GM04504 (cell line): ENCODE data around the gene MAG.

Experiments used
- DNase-seq: peaks from one replicate; pipeline ENCODE4 v3.0.0-alpha.2; 2012; ENCODE audit warnings: low read depth

The MAG gene

DNA sequence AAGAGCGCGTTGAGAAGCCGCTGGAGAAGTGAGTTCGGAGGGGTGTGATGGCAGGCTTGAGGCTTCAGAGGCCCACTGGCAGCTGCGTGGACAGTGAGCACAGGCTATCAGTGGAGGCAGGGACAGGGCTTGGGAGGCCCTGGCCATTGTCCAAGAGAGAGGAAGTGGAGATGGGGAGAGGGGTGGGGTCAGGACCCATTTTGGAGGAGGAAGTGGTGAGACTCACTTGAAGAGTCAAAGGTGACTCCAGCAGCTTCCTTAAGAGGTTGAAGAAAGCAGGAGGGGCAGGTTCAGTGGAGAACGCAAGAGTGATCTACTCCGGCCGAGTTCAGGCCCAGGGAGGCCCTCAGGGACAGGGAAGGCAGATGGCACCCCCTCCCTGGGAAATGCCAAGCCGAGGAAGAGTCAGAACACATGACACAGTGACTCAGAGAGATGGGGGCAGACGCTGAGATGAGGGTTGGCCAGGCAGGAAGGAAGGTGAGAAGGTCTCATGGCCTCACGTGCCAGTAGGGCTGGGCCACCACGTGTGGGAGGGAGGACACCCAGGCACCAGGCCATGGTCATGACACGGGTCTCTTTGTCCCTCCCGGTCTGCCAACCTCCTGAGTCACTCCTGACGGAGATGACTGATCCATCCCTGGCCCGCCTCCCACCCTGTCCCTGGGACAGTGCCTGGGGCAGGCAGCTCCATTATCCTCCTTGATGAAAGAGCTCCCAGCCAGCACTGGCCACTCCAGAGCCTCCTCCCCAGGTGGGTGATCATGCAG is 26.9 kb downstream of the MAG start:
- peak; percentile 79 for DNase-seq

DNA sequence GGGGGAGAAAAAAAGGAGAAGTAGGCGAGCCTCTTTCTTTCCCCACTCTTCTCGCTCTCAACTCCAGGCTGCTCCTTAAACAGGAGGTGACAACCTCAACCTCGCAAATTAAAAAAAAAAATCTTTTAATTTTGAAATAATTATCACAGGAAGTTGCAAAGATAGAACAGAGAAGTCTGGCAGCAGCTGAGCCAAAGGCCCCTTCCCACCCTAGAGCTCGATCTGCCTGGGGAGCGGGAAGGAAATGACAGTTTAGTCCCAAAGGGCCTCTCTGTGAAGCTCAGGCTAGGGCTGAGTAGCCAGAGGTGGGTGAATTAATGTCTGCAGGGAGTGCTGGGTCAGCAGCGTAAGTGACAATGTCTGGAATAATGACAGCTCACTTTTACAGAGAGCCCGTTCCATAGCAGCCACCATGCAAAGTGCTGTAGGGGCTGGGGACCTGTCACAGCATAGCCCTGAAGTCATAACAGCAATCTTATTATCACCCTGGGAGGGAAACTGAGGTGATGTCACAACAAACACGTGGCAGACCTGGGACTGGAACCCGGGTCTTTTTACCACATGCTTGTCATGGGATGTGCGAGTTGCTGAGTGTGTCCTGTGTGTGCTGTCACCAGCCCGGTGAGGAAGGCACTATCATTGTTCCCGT is 28.2 kb downstream of the MAG start:
- DNase-seq: no peak

DNA sequence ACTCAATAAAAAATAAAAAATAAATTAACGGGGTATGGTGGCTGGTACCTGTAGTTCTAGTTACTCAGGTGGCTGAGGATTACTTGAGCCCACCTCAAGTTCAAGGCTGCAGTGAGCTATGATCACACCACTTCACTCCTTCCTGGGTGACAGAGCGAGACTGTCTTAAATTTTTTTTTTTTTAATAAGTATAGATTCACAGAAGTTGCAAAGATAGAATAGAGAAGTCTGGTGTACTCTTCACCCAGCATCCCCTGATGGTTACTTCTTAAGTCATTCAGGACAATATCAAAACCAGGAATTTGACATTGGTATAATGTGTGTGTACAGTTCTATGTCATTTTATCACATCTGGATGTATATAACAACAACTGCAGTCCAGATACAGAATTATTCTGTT is 29.3 kb downstream of the MAG start:
- no peak for DNase-seq

DNA sequence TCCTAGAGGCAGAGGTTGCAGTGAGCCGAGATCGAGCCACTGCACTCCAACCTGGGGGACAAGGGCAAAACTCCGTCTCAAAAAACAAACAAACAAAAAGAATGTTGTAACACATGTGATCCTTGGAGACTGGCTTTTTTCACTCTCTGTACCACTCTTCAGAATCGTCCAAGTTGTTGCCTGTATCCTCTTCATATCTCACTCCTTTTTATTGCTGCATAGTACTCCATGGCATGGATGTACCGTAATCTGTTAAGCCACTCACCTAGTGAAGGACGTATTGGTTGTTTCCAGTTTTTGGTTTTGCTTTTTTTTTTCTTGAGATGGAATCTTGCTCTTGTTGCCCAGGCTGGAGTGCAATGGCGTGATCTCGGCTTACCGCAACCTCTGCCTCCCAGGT is 30.1 kb downstream of the MAG start:
- no peak for DNase-seq

DNA sequence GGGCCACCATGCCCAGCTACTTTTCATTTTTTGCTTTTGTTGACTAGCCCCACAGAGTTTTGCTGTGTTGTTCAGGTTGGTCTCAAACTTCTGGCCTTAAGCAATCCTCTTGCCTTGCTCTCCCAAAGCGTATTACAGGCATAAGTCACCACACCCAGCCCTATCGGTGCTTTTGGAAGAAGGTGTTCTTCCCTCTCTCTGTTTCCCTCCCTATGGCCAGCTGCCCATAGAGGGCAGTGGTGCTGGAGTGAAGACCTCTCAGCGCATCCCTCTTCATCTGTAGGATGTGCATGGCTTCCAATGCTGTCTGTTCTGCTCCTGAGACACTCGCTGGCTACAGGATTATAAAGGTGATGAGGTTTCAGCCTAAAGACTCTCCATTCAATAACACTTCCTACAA is 35.7 kb downstream of the MAG start:
- DNase-seq: no peak

DNA sequence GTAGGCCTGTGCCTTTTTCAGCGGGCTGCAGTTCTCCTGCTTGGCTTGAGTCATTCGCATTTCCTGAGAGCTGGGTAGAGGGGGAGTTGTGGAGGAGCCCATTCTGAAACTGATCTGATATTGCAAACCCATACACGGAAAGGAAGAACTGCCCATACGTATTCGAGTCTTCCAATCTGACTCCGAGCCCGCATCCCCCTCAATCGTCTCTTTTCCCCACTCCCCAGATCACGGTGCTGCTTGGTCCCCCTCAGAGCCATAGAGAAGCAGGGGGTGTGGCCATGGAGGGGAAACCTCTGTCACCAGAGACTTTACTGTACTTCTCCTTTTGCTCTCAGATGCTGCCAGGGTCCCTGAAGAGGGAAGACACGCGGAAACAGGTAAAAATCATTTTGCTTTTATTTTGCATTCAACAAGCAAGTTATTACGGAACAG is 36.9 kb downstream of the MAG start, which contains the start of gene CD22:
Gene CD22 (plus strand): TSS at position 337 of the 435 bp plus-strand sequence. CDS start 2,854 bp downstream, outside the sequence.
- no peak for DNase-seq

DNA sequence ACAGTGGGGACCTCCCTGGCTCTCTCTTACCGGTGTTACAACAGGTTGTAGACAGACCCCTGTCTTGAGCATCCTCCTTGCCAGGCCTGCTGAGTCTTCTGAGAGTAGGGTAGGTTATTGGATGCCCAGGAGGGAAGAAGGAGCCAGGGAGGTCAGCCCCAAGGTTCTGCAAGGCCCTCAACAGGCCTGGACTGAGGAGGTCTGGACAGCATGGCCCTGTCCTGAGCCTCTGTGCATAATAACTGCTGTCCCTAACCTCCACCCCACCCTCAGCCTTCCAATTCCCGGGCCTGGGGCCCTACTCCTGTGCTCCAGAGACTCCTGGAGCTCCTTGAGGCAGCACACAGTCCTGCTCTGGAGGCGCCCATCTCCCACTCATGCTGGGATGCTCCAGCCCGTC is 37.4 kb downstream of the MAG start:
- no peak for DNase-seq

DNA sequence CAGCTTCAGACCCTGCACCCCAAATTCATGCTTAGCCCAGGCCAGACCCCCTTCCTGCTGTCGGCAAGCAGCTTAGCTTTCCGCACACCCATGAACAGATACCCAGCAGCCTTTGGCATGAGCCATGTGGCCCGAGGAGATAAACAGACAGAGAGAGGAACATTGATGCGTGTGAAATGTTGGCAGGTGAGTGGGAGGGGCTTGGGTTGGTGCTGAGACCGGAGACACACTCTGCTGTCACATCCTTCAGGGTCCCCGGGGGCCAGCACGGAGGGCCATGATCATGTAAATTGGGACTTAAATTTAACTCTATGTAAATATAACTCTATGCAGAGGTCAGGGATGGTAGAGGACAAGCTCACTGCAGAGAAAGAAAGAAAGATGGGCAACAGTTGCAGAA is 38.5 kb downstream of the MAG start:
- no peak for DNase-seq

DNA sequence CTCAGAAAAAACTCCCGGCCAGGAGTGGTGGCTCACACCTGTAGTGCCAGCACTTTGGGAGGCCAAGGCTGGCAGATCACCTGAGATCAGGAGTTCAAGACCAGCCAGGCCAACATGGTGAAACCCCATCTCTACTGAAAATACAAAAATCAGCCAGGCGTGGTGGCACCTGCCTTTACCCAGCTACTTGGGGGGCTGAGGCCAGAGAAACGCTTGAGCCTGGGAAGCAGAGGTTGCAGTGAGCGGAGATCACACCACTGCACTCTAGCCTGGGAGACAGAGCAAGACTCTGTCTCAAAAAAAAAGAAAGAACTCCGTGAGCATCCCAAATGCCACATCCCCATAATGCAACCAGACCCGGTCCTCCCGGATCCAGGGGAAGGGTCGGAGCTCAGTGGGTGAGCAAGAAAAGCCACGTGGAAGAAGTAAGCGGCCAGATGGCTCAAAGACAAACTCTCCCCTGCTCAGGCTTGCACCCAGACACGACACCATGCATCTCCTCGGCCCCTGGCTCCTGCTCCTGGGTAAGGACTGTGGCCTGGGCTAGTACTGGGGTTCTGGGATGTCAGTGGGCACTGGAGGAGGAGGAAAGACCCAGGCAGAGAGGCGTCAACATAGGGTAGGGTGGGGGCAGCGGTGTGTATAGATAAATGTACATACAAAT is 39.7 kb downstream of the MAG start:
- DNase-seq: no peak

DNA sequence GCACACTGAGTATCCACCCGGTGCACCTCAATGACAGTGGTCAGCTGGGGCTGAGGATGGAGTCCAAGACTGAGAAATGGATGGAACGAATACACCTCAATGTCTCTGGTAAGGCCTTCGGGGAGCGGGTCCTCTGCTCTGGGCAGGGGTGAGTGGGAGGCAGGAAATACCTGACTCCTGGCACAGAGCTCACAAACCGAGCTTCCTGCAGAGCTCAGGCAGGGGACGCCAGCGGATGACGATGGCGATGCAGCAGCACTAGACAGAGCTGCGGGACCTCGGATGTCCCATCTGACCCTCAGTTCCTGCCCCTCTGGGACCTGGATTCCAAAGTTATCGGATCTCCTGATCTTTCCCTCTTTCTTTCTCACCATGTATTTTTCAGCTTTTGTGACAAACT is 40.9 kb downstream of the MAG start:
- DNase-seq: no peak

DNA sequence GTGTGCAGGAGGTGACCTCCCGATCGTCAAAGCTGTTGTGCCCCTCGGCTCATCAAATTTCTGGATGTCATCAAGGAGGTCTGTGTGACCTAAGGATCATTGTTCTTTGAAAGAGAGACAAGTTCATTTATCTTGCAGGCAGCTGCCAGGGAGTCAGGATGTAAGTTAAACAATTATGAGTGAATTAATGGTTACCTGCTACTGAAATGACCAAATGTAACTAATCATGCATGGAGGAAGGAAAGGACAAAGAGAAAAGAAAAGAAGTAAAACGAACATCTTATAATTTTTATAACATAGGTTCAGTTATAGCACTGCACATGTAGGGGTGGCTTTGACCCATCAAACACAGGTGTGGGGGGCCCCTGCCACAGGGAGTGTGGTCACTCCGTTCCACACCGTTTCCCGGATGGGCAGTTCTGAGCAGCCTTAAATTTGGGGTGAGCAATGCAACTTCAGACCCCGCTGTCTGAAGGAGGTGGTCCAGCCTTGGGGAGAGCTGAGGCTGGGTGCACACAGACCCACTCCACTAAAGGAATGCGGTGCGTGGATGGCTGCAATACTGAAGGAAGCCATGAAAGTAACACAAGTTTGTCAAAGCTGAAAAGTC is 42.3 kb downstream of the MAG start:
- DNase-seq: no peak

DNA sequence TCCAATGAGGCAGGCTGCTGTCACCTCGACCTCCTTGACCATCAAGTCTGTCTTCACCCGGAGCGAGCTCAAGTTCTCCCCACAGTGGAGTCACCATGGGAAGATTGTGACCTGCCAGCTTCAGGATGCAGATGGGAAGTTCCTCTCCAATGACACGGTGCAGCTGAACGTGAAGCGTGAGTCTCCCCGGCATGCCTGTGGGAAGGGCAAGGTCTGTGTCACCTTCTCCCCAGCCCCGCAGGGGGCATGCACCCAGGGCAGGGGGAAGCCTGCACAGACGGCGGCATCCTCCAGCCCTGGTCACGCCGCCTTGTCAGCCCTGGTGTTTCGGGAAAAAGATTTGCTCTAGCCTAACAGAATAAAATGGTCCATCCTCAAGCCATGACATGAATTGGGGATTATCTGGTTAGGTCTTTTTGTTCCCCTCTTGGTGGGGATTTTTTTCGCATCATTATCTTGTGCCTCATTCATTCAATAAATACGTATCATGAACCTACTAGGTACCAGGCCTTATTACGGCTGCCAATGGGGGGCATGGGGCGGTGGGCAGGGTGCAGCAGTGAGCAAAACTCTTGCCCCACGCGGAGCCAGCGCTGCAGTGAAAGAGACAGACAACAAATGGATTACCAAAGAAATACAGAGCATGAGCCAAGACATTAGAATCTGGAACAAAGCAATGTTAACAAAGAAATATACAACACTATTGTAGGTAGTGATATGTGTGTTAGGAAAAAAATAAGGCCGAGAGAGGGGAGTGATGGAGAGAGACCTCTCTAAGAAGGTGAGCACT is 44.4 kb downstream of the MAG start:
- no peak for DNase-seq

DNA sequence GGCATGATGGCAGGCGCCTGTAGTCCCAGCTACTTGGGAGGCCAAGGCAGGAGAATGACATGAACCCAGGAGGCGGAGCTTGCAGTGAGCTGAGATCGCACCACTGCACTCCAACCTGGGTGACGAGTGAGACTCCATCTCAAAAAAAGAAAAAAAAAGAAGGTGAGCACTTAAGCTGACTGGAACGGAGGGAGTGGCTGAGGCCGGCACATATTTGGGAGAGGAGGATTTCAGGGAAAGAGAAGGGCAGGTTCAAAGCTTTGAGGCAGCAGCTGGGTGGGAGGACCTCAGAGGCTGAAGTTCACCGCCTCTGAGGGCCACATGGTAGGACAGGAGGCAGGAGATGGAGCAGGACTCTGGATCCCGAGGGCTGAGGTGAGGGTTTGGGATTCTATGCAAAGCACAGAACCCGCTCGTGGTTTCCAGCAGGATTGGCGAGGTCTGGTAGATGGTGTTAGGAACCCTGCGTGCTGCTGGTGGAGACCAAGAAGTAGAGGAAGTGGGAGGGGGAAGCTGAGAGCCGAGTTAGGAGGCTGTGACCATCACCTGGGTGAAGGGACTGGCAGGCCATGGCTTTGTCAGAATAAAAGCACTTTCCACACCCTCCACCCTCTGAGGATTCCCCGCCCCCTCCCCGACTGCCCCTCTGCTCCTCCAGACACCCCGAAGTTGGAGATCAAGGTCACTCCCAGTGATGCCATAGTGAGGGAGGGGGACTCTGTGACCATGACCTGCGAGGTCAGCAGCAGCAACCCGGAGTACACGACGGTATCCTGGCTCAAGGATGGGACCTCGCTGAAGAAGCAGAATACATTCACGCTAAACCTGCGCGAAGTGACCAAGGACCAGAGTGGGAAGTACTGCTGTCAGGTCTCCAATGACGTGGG is 45.4 kb downstream of the MAG start:
- DNase-seq: no peak

DNA sequence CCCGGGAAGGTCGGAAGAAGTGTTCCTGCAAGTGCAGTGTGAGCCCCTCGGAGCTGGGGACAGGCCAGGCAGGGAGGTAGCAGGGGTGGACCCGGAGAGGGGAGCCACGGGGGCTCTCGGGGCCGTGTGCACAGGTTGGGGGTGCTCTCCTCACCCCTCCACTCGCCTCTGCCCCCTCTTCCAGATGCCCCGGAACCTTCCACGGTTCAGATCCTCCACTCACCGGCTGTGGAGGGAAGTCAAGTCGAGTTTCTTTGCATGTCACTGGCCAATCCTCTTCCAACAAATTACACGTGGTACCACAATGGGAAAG is 46.0 kb downstream of the MAG start:
- no peak for DNase-seq

DNA sequence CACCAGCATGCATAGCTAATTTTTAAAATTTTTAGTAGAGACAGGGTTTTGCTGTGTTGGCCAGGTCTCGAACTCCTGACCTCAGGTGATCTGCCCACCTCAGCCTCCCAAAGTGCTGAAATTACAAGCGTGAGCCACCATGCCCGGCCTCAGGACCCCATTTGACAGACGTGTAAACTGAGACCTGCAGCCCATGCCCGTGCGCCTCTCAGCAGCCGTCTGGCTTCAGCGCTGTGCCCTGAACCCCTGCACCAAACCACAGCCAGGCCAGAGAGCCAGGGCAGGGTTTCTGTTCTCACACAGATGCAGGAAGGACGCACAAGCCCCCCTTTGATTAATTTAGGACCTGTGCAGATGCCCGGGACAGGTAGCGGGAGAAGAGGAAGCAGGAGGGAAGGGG is 48.5 kb downstream of the MAG start:
- DNase-seq: no peak

DNA sequence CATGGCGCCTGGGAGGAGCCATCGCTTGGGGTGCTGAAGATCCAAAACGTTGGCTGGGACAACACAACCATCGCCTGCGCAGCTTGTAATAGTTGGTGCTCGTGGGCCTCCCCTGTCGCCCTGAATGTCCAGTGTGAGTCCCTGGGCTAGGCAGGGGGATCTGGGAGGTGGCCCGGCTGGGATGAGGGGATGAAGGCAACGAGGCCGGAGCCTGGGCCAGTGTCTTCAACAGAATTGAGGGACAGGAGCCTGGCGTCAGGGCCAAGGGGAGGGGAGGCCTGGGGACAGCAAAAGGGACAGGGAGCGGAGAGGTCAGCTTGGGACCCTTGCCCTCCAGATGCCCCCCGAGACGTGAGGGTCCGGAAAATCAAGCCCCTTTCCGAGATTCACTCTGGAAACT is 49.0 kb downstream of the MAG start:
- DNase-seq: no peak

DNA sequence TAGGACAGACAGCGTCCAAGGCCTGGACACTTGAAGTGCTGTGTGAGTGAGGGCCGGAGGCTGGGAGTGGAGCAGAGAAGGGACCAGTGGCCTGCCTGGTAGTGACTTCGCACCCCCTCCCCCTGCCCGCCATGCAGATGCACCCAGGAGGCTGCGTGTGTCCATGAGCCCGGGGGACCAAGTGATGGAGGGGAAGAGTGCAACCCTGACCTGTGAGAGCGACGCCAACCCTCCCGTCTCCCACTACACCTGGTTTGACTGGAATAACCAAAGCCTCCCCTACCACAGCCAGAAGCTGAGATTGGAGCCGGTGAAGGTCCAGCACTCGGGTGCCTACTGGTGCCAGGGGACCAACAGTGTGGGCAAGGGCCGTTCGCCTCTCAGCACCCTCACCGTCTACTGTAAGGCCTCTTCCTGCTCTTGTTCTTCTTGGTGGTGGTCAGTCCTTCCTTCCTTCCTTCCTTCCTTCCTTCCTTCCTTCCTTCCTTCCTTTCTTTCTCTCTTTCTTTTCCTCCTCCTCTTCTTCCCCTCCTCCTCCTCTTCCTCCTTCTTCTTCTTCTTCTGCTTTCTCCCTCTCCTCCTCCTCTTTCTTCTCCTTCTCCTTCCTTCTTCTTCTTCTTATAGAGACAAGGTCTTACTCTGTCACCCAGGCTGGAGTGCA is 49.7 kb downstream of the MAG start:
- DNase-seq: no peak

DNA sequence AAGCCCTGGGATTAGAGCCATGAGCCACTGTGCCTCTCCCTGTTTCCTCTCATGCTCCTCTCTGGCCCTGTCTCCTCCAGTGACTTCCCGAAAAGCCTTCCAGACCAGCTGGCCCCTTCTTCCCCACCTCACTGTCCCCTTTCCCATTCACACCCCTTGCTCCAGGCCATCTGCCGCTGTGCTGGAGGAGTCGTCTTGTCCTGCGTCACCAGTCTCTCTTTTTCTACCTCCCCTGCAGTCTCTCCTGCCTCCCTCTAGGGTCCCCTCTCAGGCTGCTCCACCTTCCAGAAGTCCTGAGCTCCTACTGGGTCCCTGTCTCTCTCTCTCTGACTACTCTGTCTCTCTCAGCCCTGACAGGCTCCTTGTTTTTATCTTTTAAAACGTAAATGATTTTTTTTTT is 50.5 kb downstream of the MAG start:
- no peak for DNase-seq

DNA sequence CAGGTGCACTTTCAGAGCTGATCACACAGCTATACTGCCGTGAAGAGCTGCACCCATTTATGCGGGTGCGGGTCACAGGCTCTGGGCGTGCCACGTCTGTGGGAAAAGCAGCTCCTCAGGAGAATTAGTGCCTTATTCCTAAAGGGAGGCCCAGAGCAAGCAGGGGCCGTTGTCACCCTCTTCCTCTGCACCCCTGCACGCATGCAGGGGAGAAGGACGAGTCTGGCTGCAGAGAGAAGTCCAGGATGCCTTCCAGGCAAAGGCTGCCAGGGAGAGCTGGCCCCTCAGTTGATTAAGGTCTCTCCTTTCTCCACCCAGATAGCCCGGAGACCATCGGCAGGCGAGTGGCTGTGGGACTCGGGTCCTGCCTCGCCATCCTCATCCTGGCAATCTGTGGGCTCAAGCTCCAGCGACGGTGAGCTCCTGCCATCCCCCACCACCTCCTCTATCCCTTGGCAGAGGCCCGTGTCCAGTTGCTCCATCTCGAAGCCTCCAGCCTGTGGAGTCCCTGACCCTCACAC is 52.6 kb downstream of the MAG start:
- no peak for DNase-seq

DNA sequence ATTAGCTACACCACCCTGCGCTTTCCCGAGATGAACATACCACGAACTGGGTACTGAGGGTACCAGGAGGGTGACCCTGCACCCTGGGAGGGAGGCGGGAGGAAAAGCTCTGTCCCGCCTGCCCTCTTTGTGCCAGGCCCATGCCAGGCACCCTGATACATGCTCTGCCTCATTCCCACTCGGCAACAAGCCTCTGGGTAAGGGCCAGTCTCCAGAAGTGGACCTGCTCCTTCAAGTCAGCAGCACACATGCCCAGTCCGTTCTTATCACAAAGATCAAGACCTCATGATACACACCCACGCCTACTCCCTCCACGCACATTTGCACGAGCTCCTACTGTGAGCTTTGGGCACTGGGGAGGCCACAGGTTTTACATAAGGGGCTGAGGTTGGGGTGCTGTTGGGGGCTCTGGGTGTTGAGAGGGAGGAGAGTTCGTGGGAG is 53.7 kb downstream of the MAG start:
- DNase-seq: no peak
